HepG2 (cell line): ENCODE measurements around the gene C15orf62. TPM values are rescaled to one million over a fixed set of nuclear protein-coding genes. Genes with fewer than 3 reads are reported as not detected.

ENCODE experiments used
- ATAC-seq: fragments of 200-7000 bp; cut with Tn5 transposase; 3 replicates; pipeline ENCODE4 v1.9.1; 2020; ENCODE audit warnings: mild to moderate bottlenecking, moderate library complexity
- BruUV-seq: library from RNA; stranded (reverse); fragments of 400-500 nt; replicated peaks from 2 replicates; lab custom pipeline; 2021; lab: Mats Ljungman, UMichigan
- CTCF ChIA-PET: fragments of 300-600 bp; formaldehyde crosslinking; extraction: SDS; loops from one replicate; lab custom pipeline; 2021; ENCODE audit warnings: low total read pairs, inconsistent platforms, low intra/inter-chr PET ratio; lab: Yijun Ruan, JAX
- POLR2A ChIA-PET: fragments of 350-600 bp; sonication (Branson Sonifier 250); formaldehyde crosslinking; loops from one replicate; lab custom pipeline; 2020; ENCODE audit warnings: antibody characterized with exemption, inconsistent platforms; lab: Yijun Ruan, JAX
- DNase-seq: peaks from one replicate; pipeline ENCODE4 v3.0.0-alpha.2; 2015; ENCODE audit warnings: low spot score
- FAIRE-seq: peaks from 3 replicates; lab custom pipeline; 2011; peaks lifted over from hg19 to GRCh38; lab: Jason Lieb, UNC
- H2AFZ ChIP-seq: one replicate; pipeline ENCODE4 v1.6.1; 2011; ENCODE audit warnings: low read length, inconsistent platforms
- H3K27ac ChIP-seq: fragments of 300-600 bp; 3 replicates; pipeline ENCODE4 v1.8.0; 2011; ENCODE audit warnings: mixed run types, mild to moderate bottlenecking, mixed read lengths, low read length, inconsistent platforms; ENCODE audit not compliant: insufficient read depth; ENCODE audit errors: extremely low read length
- H3K27me3 ChIP-seq, 2 experiments: fragments of 200-600 bp in 1 of 2; 2 replicates in 1 of 2; 3 replicates in 1 of 2; pipeline versions ENCODE4 v1.6.0 to v1.8.0; 2011; ENCODE audit warnings: low read length in 2 of 2, mild to moderate bottlenecking in 2 of 2, moderate library complexity in 2 of 2, inconsistent platforms in 1 of 2; ENCODE audit not compliant: insufficient read depth in 2 of 2, control insufficient read depth in 1 of 2
- H3K36me3 ChIP-seq, 2 experiments: fragments of 200-600 bp in 1 of 2; replicated peaks in 1 of 2; 2 replicates in 1 of 2; 3 replicates in 1 of 2; pipeline versions ENCODE4 v1.5.1 to v1.8.0; 2011; ENCODE audit warnings: low read length in 2 of 2, inconsistent platforms in 1 of 2; ENCODE audit not compliant: insufficient read depth in 2 of 2, control insufficient read depth in 1 of 2
- H3K4me1 ChIP-seq: 2 replicates; pipeline ENCODE4 v1.5.1; 2012; ENCODE audit warnings: low read length, inconsistent platforms; ENCODE audit not compliant: insufficient read depth
- H3K4me2 ChIP-seq: 2 replicates; pipeline ENCODE4 v1.6.0; 2011; ENCODE audit warnings: low read depth, low read length, inconsistent platforms
- H3K4me3 ChIP-seq, 3 experiments: fragments of 200-600 bp in 1 of 3; sonication (generic), shearing (Covaris generic) in 1 of 3; replicated peaks in 1 of 3; 2 replicates each; pipeline ENCODE4 v1.5.1; 2011 to 2016; ENCODE audit warnings: low read length in 3 of 3, inconsistent platforms in 2 of 3, low read depth in 2 of 3, mild to moderate bottlenecking in 2 of 3, control low read depth in 1 of 3, mixed read lengths in 1 of 3; ENCODE audit not compliant: insufficient read depth in 1 of 3
- H3K79me2 ChIP-seq: one replicate; pipeline ENCODE4 v1.6.1; 2011; ENCODE audit warnings: low read length, inconsistent platforms; ENCODE audit not compliant: insufficient read depth
- H3K9ac ChIP-seq: 2 replicates; pipeline ENCODE4 v1.6.0; 2011; ENCODE audit warnings: mild to moderate bottlenecking, low read depth, low read length, inconsistent platforms; ENCODE audit not compliant: insufficient read depth
- H3K9me3 ChIP-seq: 2 replicates; pipeline ENCODE4 v1.5.1; 2012; ENCODE audit warnings: mild to moderate bottlenecking, low read length
- H4K20me1 ChIP-seq: 2 replicates; pipeline ENCODE4 v1.6.0; 2011; ENCODE audit warnings: inconsistent platforms, mild to moderate bottlenecking, low read length, moderate library complexity; ENCODE audit not compliant: insufficient read depth
- CENPT ChIP-seq: sonication (generic); formaldehyde crosslinking; IDR thresholded peaks from 2 replicates; pipeline ENCODE4 v1.8.0; 2022; ENCODE audit warnings: low read depth, mild to moderate bottlenecking, moderate library complexity, missing genetic modification reagents
- E2F2 ChIP-seq: sonication (generic); formaldehyde crosslinking; IDR thresholded peaks from 2 replicates; pipeline ENCODE4 v1.4.0; 2020; ENCODE audit warnings: missing genetic modification reagents, borderline replicate concordance
- ETV6 ChIP-seq: sonication (generic); formaldehyde crosslinking; conservative IDR thresholded peaks from 2 replicates; pipeline ENCODE4 v1.4.0; 2020; ENCODE audit warnings: missing genetic modification reagents
- HMG20A ChIP-seq: IDR thresholded peaks from 2 replicates; pipeline ENCODE4 v1.6.1; 2016; ENCODE audit warnings: borderline replicate concordance
- HNF4G ChIP-seq, 2 experiments: sonication (generic) in 1 of 2; formaldehyde crosslinking in 1 of 2; IDR thresholded peaks; 2 replicates each; pipeline versions ENCODE4 v1.4.0 to v1.6.1; 2011 to 2020; ENCODE audit warnings: borderline replicate concordance in 2 of 2, low read depth in 2 of 2, mild to moderate bottlenecking in 2 of 2, low read length in 1 of 2, missing genetic modification reagents in 1 of 2, moderate library complexity in 1 of 2
- MATR3 ChIP-seq: sonication (generic); formaldehyde crosslinking; IDR thresholded peaks from 2 replicates; pipeline ENCODE4 v1.4.0; 2020; ENCODE audit warnings: missing genetic modification reagents
- PCBP2 ChIP-seq: fragments of 200-400 bp; formaldehyde crosslinking; optimal IDR thresholded peaks from 2 replicates; pipeline ENCODE3; 2018; ENCODE audit warnings: low read length, low read depth; ENCODE audit not compliant: poor library complexity, severe bottlenecking
- TCF7L2 ChIP-seq: IDR thresholded peaks from 2 replicates; pipeline ENCODE4 v1.6.1; 2011; ENCODE audit warnings: mild to moderate bottlenecking, low read depth, low read length, moderate library complexity
- TEAD2 ChIP-seq: sonication (generic); formaldehyde crosslinking; IDR thresholded peaks from 2 replicates; pipeline ENCODE4 v1.9.0; 2021; ENCODE audit warnings: missing genetic modification reagents
- THRA ChIP-seq: sonication (generic); formaldehyde crosslinking; IDR thresholded peaks from 2 replicates; pipeline ENCODE4 v1.4.0; 2020; ENCODE audit warnings: missing genetic modification reagents, borderline replicate concordance
- UBTF ChIP-seq: sonication (generic); formaldehyde crosslinking; IDR thresholded peaks from 2 replicates; pipeline ENCODE4 v1.4.0; 2020; ENCODE audit warnings: mild to moderate bottlenecking, missing genetic modification reagents
- ZBTB1 ChIP-seq: sonication (generic); formaldehyde crosslinking; IDR thresholded peaks from 2 replicates; pipeline ENCODE4 v1.4.0; 2020; ENCODE audit warnings: missing genetic modification reagents, borderline replicate concordance
- ZFP36 ChIP-seq: fragments of 150-350 bp; IDR thresholded peaks from 2 replicates; pipeline ENCODE4 v1.6.1; 2018; ENCODE audit warnings: borderline replicate concordance, low read length, low read depth; ENCODE audit not compliant: partially characterized antibody
- ZNF205 ChIP-seq: IDR thresholded peaks from 2 replicates; pipeline ENCODE4 v1.6.1; 2018; ENCODE audit warnings: missing biosample characterization, missing genetic modification reagents
- ZNF839 ChIP-seq: sonication (generic); formaldehyde crosslinking; IDR thresholded peaks from 2 replicates; pipeline ENCODE4 v1.4.0; 2020; ENCODE audit warnings: missing genetic modification reagents, mild to moderate bottlenecking, borderline replicate concordance
- WGBS: methylation state at CpG from one replicate; pipeline ENCODE4 v1.1.6; 2017; ENCODE audit warnings: low lambda C conversion rate; 5-methylcytosine and 5-hydroxymethylcytosine counted together
- in situ Hi-C: cut with HindIII; loops from 2 replicates; pipeline ENCODE4 v1.10.0; 2017; ENCODE audit warnings: low pct_unique_long_range_greater_than_20kb; ENCODE audit not compliant: extremely low pct_ligation_motif_present
- intact Hi-C: fragments of 100-400 bp; cut with micrococcal nuclease; formaldehyde crosslinking; loops from one replicate; pipeline ENCODE4 v1.10.0; 2022; ENCODE audit not compliant: unreplicated experiment
- polyA plus RNA-seq, 8 experiments: library from polyadenylated mRNA; depleted of rRNA in 3 of 8; stranded (reverse) in 7 of 8; unstranded in 1 of 8; fragments of >200 nt; fragmentation: Illumina TruSeq in 4 of 8; extraction: Trizol in 4 of 8; gene quantifications; 2 replicates each; pipeline versions ENCODE4 v1.2.1 to v1.2.3, GENCODE V29; 2011 to 2016; ENCODE audit warnings: low read depth in 4 of 8, missing spikeins in 1 of 8, mixed read lengths in 1 of 8; ENCODE audit not compliant: insufficient read depth in 1 of 8
- total RNA-seq, 5 experiments: library from RNA; depleted of rRNA; stranded (reverse); fragments of >200 nt; fragmentation: Illumina TruSeq; extraction: Trizol; gene quantifications; 2 replicates each; pipeline ENCODE4 v1.2.3, GENCODE V29; 2016; ENCODE audit warnings: low read depth in 1 of 5

Gene C15orf62
- total and polyA plus RNA-seq, 2 of the 13 experiments (the other 11 are each of a cell fraction or from before 2014, with no cell fraction given), result 0.51 to 1.1 TPM

GRCh38 chr15:40721701-40722100, 48.1 kb upstream of the C15orf62 start:
- no peak overlapping the region for H3K4me3 ChIP-seq
- no peak for DNase-seq
- BruUV-seq, result no TSS peak
- WGBS, result 89% methylated on average over 1 of the region's 1 CpG
- no peaks in the 10 kb centered on the region for H3K27me3 ChIP-seq
- H3K9me3 ChIP-seq, result no peaks in the 10 kb centered on the region
- CTCF ChIA-PET, result no interaction called here
- H3K36me3 ChIP-seq, result peaks cover 2 to 21% of the 10 kb centered on the region in 2 experiments; a peak in 3 of 5 replicates
- intact Hi-C loops, result no loop called here
- no peak overlapping the region for H2AFZ ChIP-seq
- no peaks in the 10 kb centered on the region for H4K20me1 ChIP-seq
- no peaks in the 10 kb centered on the region for H3K79me2 ChIP-seq
- ATAC-seq, result no peak
- POLR2A ChIA-PET, result no interaction called here
- in situ Hi-C loops, result no loop called here
- FAIRE-seq, result no peak
- H3K27ac ChIP-seq, result no peak overlapping the region
- no peak overlapping the region for H3K4me2 ChIP-seq
- TF ChIP-seq HNF4G (IDR thresholded peaks at IDR 0.05; ENCODE audit: borderline replicate concordance, low read depth, low read length) (no peak), HNF4G (CRISPR knock-in tag; IDR thresholded peaks at IDR 0.05; ENCODE audit: borderline replicate concordance, low read depth) (no peak), TEAD2 (CRISPR knock-in tag) (no peak), E2F2 (CRISPR knock-in tag) (no peak), ZNF205 (CRISPR knock-in tag) (no peak), MATR3 (no peak), ZFP36 (no peak), TCF7L2 (no peak), HMG20A (no peak)
- TF ChIP-seq, all 625 proteins: peak for 0
- Histone ChIP-seq H3K9ac (no peak overlapping the region), H3K4me1 (no peaks in the 10 kb centered on the region)

GRCh38 chr15:40722354-40722753, 47.4 kb upstream of the C15orf62 start:
- in situ Hi-C loops (no loop called here), intact Hi-C loops (no loop called here)
- Histone ChIP-seq H3K9me3 (no peaks in the 10 kb centered on the region), H3K4me2 (no peak overlapping the region), H2AFZ (no peak overlapping the region), H3K4me1 (no peaks in the 10 kb centered on the region), H4K20me1 (no peaks in the 10 kb centered on the region), H3K27me3 (no peaks in the 10 kb centered on the region), H3K36me3 (peaks cover 2 to 20% of the 10 kb centered on the region in 2 experiments; a peak in 3 of 5 replicates), H3K27ac (no peak overlapping the region), H3K79me2 (no peaks in the 10 kb centered on the region), H3K4me3 (no peak overlapping the region), H3K9ac (no peak overlapping the region)
- BruUV-seq, result no TSS peak
- CTCF ChIA-PET, result no interaction called here
- WGBS, result 93% methylated on average over 4 of the region's 4 CpGs
- ATAC-seq (no peak), FAIRE-seq (no peak), DNase-seq (no peak)
- POLR2A ChIA-PET, result no interaction called here
- TF ChIP-seq ZBTB1 (CRISPR knock-in tag) (no peak), THRA (CRISPR knock-in tag) (no peak), ETV6 (CRISPR knock-in tag) (no peak), ZNF839 (CRISPR knock-in tag) (no peak), UBTF (CRISPR knock-in tag) (no peak), CENPT (CRISPR knock-in tag) (no peak), PCBP2 (no peak)
